ENCODE data around the gene CDH2.

- TF ChIP-seq POLR2A (IDR thresholded peaks at IDR 0.05) (no peak), CTCF (IDR thresholded peaks at IDR 0.05) (no peak)
Observed at GRCh38 chr18:28030458-28030857, 146.5 kb downstream of the CDH2 start.

Data from prostate gland (tissue), 2 donors.